ENCODE measurements around the gene SERPINE3.

DNA sequence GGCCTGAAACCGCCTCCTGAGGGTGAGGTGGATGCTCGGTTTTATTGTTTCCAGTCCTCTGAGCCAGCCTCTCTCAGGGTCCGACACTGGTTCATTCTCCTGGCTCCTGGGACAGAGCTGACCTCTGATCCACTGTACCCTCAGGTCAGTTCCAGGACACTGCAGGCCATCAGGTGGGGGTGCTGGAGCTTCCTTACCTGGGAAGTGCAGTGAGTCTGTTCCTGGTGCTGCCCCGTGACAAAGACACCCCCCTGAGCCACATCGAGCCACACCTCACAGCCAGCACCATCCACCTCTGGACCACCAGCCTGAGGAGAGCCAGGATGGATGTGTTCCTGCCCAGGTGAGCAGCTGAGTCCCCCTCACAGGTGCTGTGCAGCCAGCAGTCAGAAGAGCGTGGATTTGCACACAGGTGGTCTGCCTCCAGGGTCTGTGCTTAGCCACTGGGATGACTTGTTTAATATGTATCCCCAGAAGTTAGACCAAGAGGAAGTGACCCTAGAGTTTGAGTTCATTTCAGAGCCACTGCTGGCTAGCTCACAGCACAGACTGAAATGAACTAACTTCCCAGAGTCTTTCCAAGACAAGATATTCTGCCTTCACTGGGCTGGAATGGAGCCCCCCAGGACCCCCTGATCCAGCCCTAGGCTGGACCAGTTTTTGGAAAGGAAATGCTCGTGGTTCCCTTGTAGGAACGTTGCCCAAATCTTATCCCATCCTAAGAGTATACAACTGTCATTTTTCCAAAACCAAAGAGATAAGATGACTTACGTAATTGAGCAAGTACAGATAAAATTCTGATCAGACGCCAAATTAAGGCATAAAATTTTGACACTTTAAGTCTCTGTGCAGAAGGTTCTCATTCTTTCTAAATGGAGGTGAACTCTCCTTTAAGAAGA lies 8.8 kb downstream of the SERPINE3 start:
- TF ChIP-seq, protein P1, sequence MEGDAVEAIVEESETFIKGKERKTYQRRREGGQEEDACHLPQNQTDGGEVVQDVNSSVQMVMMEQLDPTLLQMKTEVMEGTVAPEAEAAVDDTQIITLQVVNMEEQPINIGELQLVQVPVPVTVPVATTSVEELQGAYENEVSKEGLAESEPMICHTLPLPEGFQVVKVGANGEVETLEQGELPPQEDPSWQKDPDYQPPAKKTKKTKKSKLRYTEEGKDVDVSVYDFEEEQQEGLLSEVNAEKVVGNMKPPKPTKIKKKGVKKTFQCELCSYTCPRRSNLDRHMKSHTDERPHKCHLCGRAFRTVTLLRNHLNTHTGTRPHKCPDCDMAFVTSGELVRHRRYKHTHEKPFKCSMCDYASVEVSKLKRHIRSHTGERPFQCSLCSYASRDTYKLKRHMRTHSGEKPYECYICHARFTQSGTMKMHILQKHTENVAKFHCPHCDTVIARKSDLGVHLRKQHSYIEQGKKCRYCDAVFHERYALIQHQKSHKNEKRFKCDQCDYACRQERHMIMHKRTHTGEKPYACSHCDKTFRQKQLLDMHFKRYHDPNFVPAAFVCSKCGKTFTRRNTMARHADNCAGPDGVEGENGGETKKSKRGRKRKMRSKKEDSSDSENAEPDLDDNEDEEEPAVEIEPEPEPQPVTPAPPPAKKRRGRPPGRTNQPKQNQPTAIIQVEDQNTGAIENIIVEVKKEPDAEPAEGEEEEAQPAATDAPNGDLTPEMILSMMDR (IDR thresholded peaks at IDR 0.05): no peak
- TF ChIP-seq POLR2AphosphoS5 (IDR thresholded peaks at IDR 0.05): no peak
- no peak for TF ChIP-seq POLR2A (IDR thresholded peaks at IDR 0.05)
- TF ChIP-seq EP300 (IDR thresholded peaks at IDR 0.05; ENCODE audit: low read depth): no peak

All from transverse colon (tissue), 4 donors.